Panc1 (cell line): ENCODE results near the gene RGN. TPM values are rescaled to one million over a fixed set of nuclear protein-coding genes. Genes with fewer than 3 reads are reported as not detected.

Experiments
- ATAC-seq: fragments of 200-7000 bp; cut with Tn5 transposase; 2 replicates; pipeline ENCODE4 v1.9.1; 2020; ENCODE audit warnings: mild to moderate bottlenecking, moderate library complexity
- BruUV-seq: library from RNA; stranded (reverse); fragments of 400-500 nt; replicated peaks from 2 replicates; lab custom pipeline; 2021; lab: Mats Ljungman, UMichigan
- CTCF ChIA-PET: fragments of 300-600 bp; sonication (Branson Sonifier 250); formaldehyde crosslinking; loops from one replicate; lab custom pipeline; 2022; ENCODE audit warnings: antibody characterized with exemption; lab: Charles Lee
- POLR2A ChIA-PET: fragments of 300-600 bp; sonication (Branson Sonifier 250); formaldehyde crosslinking; loops from one replicate; lab custom pipeline; 2022; ENCODE audit warnings: antibody characterized with exemption; lab: Charles Lee
- DNase-seq: peaks from one replicate; pipeline ENCODE4 v3.0.0-alpha.2; 2010; ENCODE audit warnings: low read depth, low spot score
- H3K27ac ChIP-seq: 2 replicates; pipeline ENCODE4 v1.5.1; 2011; ENCODE audit warnings: mild to moderate bottlenecking, low read length, inconsistent platforms
- H3K27me3 ChIP-seq: fragments of 200-500 bp; sonication (Bioruptor generic); 2 replicates; pipeline ENCODE4 v1.6.0; 2014; ENCODE audit warnings: low read length, inconsistent platforms; ENCODE audit not compliant: control insufficient read depth, insufficient read depth
- H3K36me3 ChIP-seq: fragments of 200-500 bp; sonication (Bioruptor generic); 2 replicates; pipeline ENCODE4 v1.5.1; 2014; ENCODE audit warnings: inconsistent platforms, mild to moderate bottlenecking, low read length, moderate library complexity; ENCODE audit not compliant: control insufficient read depth, insufficient read depth
- H3K4me1 ChIP-seq: 2 replicates; pipeline ENCODE4 v1.5.1; 2011; ENCODE audit warnings: inconsistent platforms, mild to moderate bottlenecking, low read length, moderate library complexity; ENCODE audit not compliant: control insufficient read depth, insufficient read depth
- H3K4me3 ChIP-seq, 2 experiments: 2 replicates each; pipeline ENCODE4 v1.5.1; 2011 to 2012; ENCODE audit warnings: low read depth in 2 of 2, low read length in 2 of 2, mild to moderate bottlenecking in 2 of 2, inconsistent platforms in 1 of 2, moderate library complexity in 1 of 2
- H3K9me3 ChIP-seq: fragments of 200-500 bp; sonication (Bioruptor generic); 2 replicates; pipeline ENCODE4 v1.5.1; 2014; ENCODE audit warnings: low read depth, mild to moderate bottlenecking, inconsistent platforms, low read length, moderate library complexity; ENCODE audit not compliant: control insufficient read depth, insufficient read depth
- POLR2AphosphoS5 ChIP-seq: IDR thresholded peaks from 2 replicates; pipeline ENCODE4 v1.6.1; 2012; ENCODE audit warnings: mild to moderate bottlenecking, low read depth, low read length, moderate library complexity
- REST ChIP-seq, 2 experiments: IDR thresholded peaks; 2 replicates each; pipeline ENCODE4 v1.6.1; 2011 to 2012; ENCODE audit warnings: low read depth in 2 of 2, control low read depth in 1 of 2, low read length in 1 of 2, mild to moderate bottlenecking in 1 of 2, moderate library complexity in 1 of 2; ENCODE audit not compliant: insufficient read depth in 1 of 2
- SIN3A ChIP-seq: IDR thresholded peaks from 2 replicates; pipeline ENCODE4 v1.6.1; 2012; ENCODE audit warnings: low read depth, mild to moderate bottlenecking, low read length, moderate library complexity, borderline replicate concordance; ENCODE audit not compliant: insufficient read depth
- TCF7L2 ChIP-seq: IDR thresholded peaks from 2 replicates; pipeline ENCODE4 v1.6.1; 2011; ENCODE audit warnings: mild to moderate bottlenecking, low read depth, low read length, inconsistent platforms
- in situ Hi-C: cut with HindIII; loops from 2 replicates; pipeline ENCODE4 v1.10.0; 2016; ENCODE audit warnings: low sequenced_read_pairs, low pct_unique_long_range_greater_than_20kb
- intact Hi-C: fragments of 100-400 bp; cut with micrococcal nuclease; formaldehyde crosslinking; loops from one replicate; pipeline ENCODE4 v1.10.0; 2022; ENCODE audit not compliant: unreplicated experiment
- total RNA-seq: library from RNA; stranded (reverse); gene quantifications from one replicate; pipeline ENCODE4 v1.2.1, GENCODE V29; 2021; ENCODE audit not compliant: unreplicated experiment
- TF ChIP-seq, protein P1 (sequence below): fragments of 450-650 bp; IDR thresholded peaks from 2 replicates; pipeline ENCODE4 v1.5.1; 2017; ENCODE audit warnings: mild to moderate bottlenecking

RGN gene
- total RNA-seq, 1 experiment from 2014 or later, result 3.4 TPM

- no peaks in the 10 kb centered on the region for H3K4me1 ChIP-seq
- POLR2A ChIA-PET, result no interaction called here
- BruUV-seq, result no TSS peak
- no peak overlapping the region for H3K27ac ChIP-seq
- no peaks in the 10 kb centered on the region for H3K9me3 ChIP-seq
- ATAC-seq (no peak), DNase-seq (no peak)
- TF ChIP-seq REST (IDR thresholded peaks at IDR 0.05; ENCODE audit: insufficient read depth in 1 of 2, low read depth in 2 of 2, low read length in 1 of 2) (no peak), TCF7L2 (no peak), POLR2AphosphoS5 (no peak), SIN3A (no peak)
- TF ChIP-seq, protein P1, sequence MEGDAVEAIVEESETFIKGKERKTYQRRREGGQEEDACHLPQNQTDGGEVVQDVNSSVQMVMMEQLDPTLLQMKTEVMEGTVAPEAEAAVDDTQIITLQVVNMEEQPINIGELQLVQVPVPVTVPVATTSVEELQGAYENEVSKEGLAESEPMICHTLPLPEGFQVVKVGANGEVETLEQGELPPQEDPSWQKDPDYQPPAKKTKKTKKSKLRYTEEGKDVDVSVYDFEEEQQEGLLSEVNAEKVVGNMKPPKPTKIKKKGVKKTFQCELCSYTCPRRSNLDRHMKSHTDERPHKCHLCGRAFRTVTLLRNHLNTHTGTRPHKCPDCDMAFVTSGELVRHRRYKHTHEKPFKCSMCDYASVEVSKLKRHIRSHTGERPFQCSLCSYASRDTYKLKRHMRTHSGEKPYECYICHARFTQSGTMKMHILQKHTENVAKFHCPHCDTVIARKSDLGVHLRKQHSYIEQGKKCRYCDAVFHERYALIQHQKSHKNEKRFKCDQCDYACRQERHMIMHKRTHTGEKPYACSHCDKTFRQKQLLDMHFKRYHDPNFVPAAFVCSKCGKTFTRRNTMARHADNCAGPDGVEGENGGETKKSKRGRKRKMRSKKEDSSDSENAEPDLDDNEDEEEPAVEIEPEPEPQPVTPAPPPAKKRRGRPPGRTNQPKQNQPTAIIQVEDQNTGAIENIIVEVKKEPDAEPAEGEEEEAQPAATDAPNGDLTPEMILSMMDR, result no peak
- CTCF ChIA-PET, result no interaction called here
- H3K36me3 ChIP-seq, result no peaks in the 10 kb centered on the region
- intact Hi-C loops (no loop called here), in situ Hi-C loops (no loop called here)
- no peak overlapping the region for H3K4me3 ChIP-seq
- H3K27me3 ChIP-seq, result no peaks in the 10 kb centered on the region
These were observed 30.3 kb upstream of the RGN start for GRCh38 chrX:47047989-47048388.

DNA sequence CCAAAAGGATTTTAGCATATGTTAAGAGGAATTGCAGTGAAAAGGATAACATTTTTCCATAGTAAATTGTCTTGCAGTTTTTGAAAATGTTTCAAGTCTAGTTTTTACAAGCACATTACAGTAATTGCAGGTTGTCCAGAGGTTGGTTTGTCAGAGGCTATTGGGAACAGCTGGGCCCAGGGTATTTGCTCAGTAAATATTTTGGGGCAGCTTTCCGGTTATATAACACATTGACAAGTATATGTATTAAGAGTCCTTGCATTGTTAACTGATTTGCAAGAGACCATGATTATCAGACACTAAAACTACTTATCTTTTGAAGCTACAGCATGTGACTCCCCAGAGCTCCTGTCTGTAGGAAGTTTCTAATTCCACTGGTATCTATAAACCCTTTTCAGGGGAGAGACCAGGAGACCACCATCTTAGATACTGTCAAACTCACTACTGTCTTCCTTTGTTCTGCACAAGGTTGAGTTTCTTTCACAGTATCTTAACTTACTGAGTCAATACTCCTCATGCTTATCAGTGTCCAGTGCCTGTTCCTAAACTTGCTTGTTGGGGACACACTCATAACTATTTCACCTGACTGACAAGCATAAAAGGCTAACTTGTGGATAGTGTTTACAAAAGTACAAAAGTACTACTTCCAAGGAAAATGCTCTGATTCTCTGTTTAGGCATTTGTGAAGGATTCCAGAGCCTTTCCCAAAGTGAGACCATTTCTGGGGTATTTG is 18.9 kb upstream of the RGN start:
- Histone ChIP-seq H3K4me3 (no peak overlapping the region), H3K36me3 (no peaks in the 10 kb centered on the region), H3K9me3 (no peaks in the 10 kb centered on the region), H3K27ac (no peak overlapping the region), H3K27me3 (no peaks in the 10 kb centered on the region), H3K4me1 (no peaks in the 10 kb centered on the region)
- BruUV-seq, result no TSS peak
- intact Hi-C loops, result no loop called here
- CTCF ChIA-PET, result no interaction called here
- in situ Hi-C loops, result no loop called here
- POLR2A ChIA-PET, result interaction anchor here (0.6 to 0.7 kb wide), 2 partner anchors 50 to 422 kb away, joined by 3 to 13 read pairs; no protein-coding TSS in a partner anchor
- ATAC-seq (no peak), DNase-seq (no peak)
- no peak for TF ChIP-seq TCF7L2
- no peak for TF ChIP-seq POLR2AphosphoS5
- no peak for TF ChIP-seq SIN3A
- TF ChIP-seq, protein P1, result no peak
